HG02759 (cell line): ENCODE results near the gene SKIL.
A peak's percentile ranks its signal among the peaks of the same experiment; 100 is the strongest.

Experiments used
- ATAC-seq: cut with Tn5 transposase; IDR thresholded peaks from one replicate; pipeline ENCODE4 v1.9.1; 2021; ENCODE audit warnings: mild to moderate bottlenecking, moderate library complexity; ENCODE audit not compliant: unreplicated experiment

The SKIL gene

DNA sequence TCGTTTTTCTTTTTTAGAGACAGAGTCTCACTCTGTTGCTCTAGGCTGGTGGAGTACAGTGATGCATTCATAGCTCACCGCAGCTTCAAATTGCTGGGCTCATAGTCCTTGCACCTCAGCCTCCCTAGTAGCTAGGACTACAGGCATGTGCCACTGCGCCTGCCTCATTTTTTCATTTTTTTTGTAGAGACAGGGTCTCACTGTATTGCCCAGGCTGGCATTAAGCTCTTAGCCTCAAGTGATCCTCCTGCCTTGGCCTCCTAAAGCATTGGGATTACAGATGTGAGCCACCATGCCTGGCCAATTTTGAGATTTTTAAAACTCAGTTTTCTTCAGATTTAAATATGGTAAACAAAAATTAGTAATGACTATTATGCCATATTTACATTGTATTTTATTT lies 29.0 kb downstream of the SKIL start:
- no peak for ATAC-seq

GRCh38 chr3:170387950-170388349 lies 30.4 kb downstream of the SKIL start:
- no peak for ATAC-seq

DNA sequence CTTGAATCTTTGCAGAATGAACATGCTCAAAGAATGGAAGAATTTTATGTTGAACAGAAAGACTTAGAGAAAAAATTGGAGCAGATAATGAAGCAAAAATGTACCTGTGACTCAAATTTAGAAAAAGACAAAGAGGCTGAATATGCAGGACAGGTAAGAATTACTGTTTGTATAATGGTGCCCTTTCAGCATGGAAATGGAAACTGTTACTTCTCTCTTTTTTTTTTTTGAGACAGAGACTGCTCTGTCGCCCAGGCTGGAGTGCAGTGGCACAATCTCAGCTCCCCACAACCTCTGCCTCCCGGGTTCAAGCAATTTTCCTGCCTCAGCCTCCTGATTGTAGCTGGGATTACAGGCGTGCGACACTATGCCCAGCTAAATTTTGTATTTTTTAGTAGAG lies 33.6 kb downstream of the SKIL start:
- ATAC-seq: no peak

GRCh38 chr3:170397685-170398084 lies 40.2 kb downstream of the SKIL start:
- no peak for ATAC-seq

DNA sequence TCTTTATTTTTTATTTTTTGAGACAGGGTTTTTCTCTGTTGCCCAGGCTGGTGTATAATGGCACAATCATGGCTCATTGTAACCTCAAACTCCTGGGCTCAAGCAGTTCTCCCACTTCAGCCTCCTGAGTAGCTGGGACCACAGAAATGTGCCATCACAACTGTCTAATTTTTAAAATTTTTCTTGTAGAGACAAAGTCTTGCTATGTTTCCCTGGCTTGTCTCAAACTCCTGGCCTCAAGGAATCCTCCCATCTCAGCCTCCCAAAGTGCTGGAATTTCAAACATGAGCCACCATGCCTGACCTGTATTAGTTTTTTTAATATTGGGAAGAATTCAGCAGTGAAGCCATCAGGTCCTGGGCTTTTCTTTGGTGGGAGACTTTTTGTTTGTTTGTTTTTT lies 47.6 kb downstream of the SKIL start:
- ATAC-seq: no peak

DNA sequence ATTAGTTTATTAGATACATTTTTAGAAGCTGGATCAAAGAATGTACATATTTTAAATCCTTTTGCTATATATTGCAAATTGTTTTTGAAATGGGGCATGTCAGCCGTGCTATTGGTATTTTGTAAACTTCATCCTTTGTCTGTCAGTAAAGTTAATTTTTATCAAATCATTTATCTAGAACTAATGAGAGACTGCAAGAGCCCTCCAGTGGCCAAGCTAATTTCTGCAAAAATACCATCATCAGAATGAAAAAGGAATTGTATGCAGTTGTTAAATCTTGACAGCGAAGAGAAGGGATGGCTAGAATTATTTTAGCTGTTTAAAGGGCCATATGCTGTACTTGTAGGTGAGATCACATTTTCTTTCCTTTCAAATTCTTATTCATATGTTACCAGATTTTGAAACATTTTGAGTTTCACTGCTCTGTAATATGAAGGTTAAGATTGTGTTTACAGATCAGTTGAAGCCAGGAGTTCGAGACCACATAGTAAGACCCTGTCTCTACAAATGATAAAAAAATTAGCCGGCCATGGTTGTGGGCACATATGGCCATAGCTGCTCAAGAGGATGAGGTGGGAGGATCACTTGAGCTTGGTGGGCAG lies 53.0 kb downstream of the SKIL start:
- ATAC-seq: no peak

- no peak for ATAC-seq
These were observed 55.8 kb downstream of the SKIL start for GRCh38 chr3:170413291-170413690.

DNA sequence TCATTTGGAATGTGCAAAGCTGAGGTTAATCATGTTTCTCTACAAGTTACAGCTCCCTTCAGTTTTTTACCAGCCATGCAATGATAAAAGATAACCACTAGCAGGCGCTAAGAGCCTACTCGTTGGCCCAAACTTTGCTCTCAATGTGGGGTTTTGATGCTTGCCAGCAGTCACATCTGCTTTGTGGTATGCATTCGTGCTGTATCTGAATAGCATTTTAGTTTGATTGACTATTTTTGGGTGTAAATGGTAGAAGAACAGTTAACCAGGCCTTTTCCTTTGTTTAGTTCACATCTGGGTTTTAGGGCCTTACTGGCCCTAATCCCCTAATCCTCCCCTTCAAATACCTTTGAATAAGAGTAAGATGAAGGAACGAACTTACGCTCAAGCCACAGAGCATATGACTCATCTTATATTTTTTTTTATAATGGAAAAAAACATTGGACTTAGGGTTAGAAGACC lies 56.7 kb downstream of the SKIL start:
- ATAC-seq: peak; percentile 70

- ATAC-seq: no peak
These were observed 59.6 kb downstream of the SKIL start for GRCh38 chr3:170417090-170417489.

DNA sequence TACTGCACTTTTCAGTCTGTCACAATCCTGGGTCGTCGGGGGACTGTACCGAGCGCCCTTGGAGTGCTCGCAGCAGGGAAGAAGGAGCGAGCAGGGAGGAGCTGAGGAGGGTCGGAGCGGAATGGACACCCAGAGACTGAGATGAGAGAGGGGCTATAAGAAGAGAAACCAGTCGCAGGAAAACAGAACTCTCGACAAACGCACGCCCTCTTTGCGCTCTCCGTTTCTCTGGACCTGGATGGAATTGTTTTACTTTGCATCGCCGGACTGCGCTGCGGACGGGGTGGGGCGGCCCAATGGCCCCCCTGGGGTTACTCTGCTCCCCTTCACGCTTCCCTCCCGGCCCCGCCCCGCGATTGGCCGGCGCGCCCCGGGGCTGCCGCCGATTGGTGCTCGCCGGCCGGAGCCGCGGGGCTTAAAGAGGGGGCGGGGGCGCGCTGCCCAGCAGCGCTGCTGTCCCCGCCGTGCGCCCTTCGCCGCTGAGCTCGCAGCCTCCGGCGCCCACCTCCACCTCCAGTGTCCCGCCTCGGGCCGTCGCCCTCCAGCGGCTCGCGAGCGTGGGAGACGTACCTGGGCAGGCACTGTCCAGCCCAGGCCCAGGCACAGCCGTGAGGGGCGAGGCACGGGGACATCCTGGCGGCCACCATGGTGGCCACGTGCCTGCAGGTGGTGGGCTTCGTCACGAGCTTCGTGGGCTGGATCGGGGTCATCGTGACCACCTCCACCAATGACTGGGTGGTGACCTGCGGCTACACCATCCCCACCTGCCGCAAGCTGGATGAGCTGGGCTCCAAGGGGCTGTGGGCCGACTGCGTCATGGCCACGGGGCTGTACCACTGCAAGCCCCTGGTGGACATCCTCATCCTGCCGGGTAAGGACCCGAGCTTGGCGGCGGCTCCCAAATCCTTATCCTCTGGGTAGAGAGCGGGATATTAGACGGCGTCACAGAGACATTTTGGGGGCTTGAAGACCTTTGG lies 61.2 kb downstream of the SKIL start, which contains the start of gene CLDN11:
CLDN11 (plus strand) TSS at position 447 of the 977 bp plus-strand sequence; CDS start at position 646, 199 bp downstream.
- no peak for ATAC-seq

- ATAC-seq: no peak
These were observed 62.1 kb downstream of the SKIL start for GRCh38 chr3:170419557-170420087.

- ATAC-seq: no peak
These were observed 62.8 kb downstream of the SKIL start for GRCh38 chr3:170420307-170420821.

DNA sequence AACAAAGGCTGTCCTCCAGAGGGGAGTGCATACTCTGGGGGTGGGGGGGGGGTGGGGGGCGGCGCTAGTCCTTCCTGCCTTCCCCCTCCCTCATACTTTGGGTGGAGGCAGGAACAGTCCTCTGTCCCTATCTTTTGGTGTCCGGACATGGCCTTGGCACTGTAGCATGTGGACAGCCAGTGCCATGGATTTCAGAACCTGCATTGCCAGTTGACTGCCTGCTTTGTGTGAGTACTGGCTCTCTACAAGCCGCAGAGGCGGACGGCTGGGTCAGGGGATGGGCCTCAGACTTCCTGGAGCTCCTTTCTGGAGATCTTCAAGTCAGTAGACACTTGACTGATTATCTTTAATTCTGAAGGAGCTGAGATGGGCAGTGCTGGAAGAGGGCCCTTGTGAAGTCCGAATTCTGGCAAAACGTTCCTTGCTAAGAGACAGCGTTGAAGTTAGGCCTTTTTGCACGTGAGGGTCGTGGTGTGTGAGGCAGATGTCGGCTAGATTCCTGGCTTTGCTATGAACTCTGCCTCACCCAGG lies 63.7 kb downstream of the SKIL start:
- no peak for ATAC-seq

- ATAC-seq: no peak
These were observed 64.2 kb downstream of the SKIL start for GRCh38 chr3:170421758-170422157.

GRCh38 chr3:170423001-170423615 lies 65.6 kb downstream of the SKIL start:
- no peak for ATAC-seq

GRCh38 chr3:170424879-170425278 lies 67.4 kb downstream of the SKIL start:
- ATAC-seq: no peak

GRCh38 chr3:170425491-170426239 lies 68.2 kb downstream of the SKIL start:
- ATAC-seq: no peak

GRCh38 chr3:170426240-170426797 lies 68.8 kb downstream of the SKIL start:
- ATAC-seq: no peak

- ATAC-seq: no peak
These were observed 70.6 kb downstream of the SKIL start for GRCh38 chr3:170428095-170428494.

GRCh38 chr3:170429050-170429449 lies 71.5 kb downstream of the SKIL start:
- peak; percentile 75 for ATAC-seq
